K562 (cell line): ENCODE results near the gene SCNN1A.

Experiments used
- FOXK1 ChIP-seq: sonication (generic); formaldehyde crosslinking; IDR thresholded peaks from 2 replicates; pipeline ENCODE4 v1.8.0; 2022; ENCODE audit warnings: missing genetic modification reagents, mild to moderate bottlenecking, borderline replicate concordance
- FOXM1 ChIP-seq, 2 experiments: fragments of 450-650 bp in 1 of 2; sonication (generic) in 1 of 2; formaldehyde crosslinking in 1 of 2; IDR thresholded peaks; 2 replicates each; pipeline versions ENCODE4 v1.6.1 to v1.9.0; 2017 to 2022; ENCODE audit warnings: low read depth in 2 of 2, mild to moderate bottlenecking in 2 of 2, missing genetic modification reagents in 1 of 2, moderate library complexity in 1 of 2
- HMGXB4 ChIP-seq: sonication (generic); formaldehyde crosslinking; IDR thresholded peaks from 2 replicates; pipeline ENCODE4 v1.8.1; 2023; ENCODE audit warnings: mild to moderate bottlenecking, missing genetic modification reagents
- NFIX ChIP-seq: fragments of 250-450 bp; sonication (Bioruptor Pico); IDR thresholded peaks from 2 replicates; pipeline ENCODE4 v1.4.0; 2020; ENCODE audit warnings: low read depth, mild to moderate bottlenecking, moderate library complexity
- POLR2A ChIP-seq: fragments of 450-650 bp; conservative IDR thresholded peaks from 2 replicates; pipeline ENCODE4 v1.6.1; 2016
- TBP ChIP-seq: optimal IDR thresholded peaks from 2 replicates; pipeline ENCODE3; 2011; ENCODE audit warnings: low read depth, low read length, improper control_type of control experiment
- TF ChIP-seq, protein P1 (sequence below): fragments of 250-450 bp; sonication (Bioruptor Pico); IDR thresholded peaks from 2 replicates; pipeline ENCODE4 v1.8.0; 2021; ENCODE audit warnings: borderline replicate concordance, mild to moderate bottlenecking, moderate library complexity; ENCODE audit not compliant: poor library complexity, severe bottlenecking

GRCh38 chr12:6323995-6324711 is 51.2 kb downstream of the SCNN1A start:
- TF ChIP-seq FOXK1 (CRISPR knock-in tag) (no peak), TBP (no peak), NFIX (CRISPR knock-in tag) (no peak), HMGXB4 (CRISPR knock-in tag) (no peak), FOXM1 (IDR thresholded peaks at IDR 0.05; ENCODE audit: low read depth) (no peak), FOXM1 (CRISPR knock-in tag; IDR thresholded peaks at IDR 0.05; ENCODE audit: low read depth) (no peak), POLR2A (no peak)
- TF ChIP-seq, protein P1, sequence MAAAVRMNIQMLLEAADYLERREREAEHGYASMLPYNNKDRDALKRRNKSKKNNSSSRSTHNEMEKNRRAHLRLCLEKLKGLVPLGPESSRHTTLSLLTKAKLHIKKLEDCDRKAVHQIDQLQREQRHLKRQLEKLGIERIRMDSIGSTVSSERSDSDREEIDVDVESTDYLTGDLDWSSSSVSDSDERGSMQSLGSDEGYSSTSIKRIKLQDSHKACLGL (CRISPR knock-in tag), result no peak
